NCI-H2196 treated with DMSO at 0.1 percent for 48 hours (cell line): ENCODE measurements around the gene MON1A.

Experiments
- DNase-seq: peaks from one replicate; lab custom pipeline; 2025; ENCODE audit not compliant: unreplicated experiment; lab: John Stamatoyannopoulos, UW

Gene MON1A

DNA sequence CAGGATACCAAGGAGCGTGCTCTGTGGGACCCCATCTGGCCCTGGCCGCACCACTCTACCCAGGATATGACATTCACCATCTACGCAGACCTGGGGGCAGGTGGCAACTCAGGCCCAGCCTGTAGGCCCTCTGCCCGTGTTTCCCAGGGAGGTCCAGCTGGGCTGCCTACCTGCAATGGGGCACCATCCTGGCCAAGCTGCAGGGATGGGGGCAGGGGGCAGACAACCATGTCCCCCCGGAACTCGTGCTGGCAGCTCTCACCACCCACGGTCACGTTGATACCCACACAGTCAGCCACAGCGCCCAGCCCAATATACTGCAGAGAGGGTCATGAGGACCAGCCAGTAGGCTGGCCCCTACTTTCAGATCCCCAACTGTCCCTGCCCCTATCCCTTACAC lies 33.8 kb downstream of the MON1A start:
- DNase-seq, result no peak

DNA sequence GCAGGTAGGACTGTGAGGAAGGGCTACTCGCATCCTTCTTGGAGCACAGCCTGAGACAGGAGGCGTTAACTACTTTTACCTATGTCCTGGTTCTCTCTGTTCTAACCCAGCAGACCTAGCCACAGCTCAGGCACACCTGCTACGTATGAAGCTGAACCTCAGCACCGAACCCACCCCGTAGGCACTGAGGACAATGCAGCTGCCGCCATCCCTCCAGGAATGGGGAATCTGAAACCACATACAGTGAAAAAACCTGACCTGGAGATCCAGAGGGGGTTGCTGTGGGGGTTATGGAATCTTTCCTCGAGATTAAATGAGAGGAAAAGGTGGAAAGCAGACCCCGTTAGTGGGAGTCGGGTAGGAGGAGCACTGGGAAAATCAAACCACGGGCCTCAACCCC lies 40.3 kb downstream of the MON1A start:
- no peak for DNase-seq

DNA sequence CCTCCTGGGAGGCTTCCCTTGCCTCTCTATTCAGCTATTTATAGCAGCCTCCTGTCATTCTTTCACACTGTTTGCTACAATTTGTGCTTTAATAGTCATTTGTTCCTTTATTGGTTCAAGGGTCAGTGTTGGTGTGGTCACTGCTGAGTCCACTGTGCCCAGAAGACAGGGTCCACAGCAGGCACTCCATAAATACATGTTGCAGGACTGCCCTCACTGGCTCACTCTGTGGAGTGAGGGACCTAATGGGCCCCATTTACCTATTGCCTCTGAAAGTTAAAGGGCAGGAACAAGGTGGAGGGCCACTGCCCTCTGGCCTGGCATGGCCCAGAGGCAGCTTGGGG lies 42.7 kb downstream of the MON1A start:
- no peak for DNase-seq

DNA sequence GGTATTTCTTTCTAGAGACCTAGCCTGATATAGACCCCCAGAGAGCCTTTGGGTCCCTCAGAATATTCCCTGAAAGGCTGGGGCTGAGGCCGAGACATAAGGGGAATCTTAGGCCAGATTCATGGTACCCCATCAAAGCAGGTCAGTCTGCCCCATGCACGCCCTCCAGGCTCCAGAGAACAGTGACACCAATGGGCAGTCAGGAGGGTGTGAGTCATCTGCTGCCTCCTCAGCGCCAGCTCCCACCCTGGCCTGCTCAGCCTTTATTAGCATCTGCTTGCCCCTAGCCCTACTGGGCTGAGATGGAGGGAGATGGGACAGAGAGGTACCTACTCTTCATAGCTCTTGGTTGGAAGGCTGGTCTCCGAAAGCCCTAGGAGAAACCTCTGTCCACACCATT lies 45.6 kb downstream of the MON1A start:
- no peak for DNase-seq

DNA sequence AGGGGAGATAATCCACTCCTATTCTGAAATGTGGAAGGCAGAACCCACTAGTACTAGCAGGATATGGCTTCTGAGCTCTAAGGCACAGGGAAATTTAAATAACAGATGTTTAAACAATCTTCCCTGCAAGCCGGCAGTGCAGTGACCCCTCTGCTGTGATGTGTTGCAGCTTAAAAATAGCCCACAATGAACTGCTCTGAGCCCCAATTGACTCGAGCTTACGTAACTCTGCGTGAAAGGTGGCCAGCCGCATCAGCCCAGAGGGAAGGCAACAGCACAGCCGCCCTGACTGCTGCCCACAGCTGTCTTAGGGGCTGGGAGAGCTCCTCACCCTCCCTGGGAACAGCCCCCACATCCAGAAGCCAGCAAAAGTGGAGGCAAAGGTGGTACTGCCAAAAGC lies 47.4 kb downstream of the MON1A start:
- DNase-seq, result no peak

DNA sequence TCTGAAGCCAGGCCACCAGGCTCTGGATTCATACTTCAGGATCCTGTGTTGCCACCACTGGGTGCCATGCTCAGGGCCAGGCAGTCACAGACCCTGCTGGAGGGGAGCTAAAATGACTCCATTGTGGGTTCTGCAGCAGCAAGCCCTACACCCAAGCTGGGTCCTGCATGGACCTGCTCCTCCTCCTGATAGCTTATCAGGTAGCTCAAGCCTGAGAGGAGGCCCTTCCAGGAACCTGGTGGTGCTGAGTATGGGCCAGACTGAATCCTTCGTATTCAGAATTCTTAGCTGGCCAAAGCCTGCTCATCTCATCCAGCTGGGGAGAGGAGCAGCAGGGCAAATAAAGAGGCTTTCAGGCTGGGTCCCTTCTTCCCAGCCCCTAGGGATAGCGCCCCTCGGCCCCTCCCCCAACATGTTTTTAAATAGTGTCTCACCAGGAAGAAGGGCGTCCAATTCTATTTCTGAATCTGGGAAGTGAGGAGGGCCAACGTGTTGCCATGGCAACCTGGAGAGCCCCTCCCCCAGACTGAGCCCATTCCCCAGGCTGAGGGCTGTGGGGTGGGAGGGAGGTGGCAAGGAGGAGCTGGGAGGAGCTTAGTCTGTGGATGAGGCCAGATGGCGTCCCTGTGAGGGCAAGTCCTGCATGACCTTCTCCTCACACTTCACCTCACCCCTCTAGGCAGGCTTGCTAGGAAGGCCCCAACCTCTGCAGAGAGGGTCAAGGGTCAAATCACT lies 48.9 kb downstream of the MON1A start:
- no peak for DNase-seq

DNA sequence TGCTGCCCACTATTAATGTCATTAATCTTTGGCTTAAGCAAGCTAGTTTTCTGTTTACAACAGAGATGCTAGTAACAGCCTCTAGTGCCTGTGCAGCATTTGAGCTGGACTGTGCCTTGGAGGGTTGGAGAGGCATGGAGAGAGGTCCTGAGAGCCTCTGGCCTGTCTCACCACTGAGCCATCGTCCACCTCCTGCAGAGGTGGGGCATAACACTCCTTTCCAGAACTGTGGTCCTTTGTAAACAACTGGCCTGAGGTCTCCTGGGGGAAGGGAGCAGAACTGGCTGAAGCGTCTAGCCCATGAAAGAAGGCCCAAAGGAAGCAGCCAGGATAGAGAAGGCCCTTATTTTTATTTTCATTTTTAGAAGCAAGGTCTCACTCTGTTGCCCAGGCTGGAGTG lies 49.9 kb downstream of the MON1A start:
- DNase-seq, result no peak

DNA sequence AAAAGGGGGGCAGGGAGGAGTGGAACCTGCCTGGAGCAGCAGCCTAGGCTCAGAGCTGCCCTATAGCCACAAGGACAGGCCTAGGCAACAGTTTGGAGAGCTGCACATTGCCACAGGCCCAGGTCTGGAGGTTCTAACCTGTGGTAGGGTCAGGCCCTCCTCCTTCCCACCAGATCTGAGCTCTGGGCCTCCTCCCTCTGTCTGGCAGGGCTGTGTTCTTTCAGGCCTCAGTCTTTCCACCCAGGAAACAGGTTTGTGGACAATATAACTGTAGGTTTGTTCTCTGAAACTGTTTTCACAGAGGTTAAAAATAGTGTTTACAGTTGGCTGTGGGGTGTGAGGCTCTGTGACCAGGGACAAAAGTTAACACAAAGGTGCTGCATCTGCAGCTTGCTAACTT lies 50.9 kb downstream of the MON1A start:
- DNase-seq, result no peak

DNA sequence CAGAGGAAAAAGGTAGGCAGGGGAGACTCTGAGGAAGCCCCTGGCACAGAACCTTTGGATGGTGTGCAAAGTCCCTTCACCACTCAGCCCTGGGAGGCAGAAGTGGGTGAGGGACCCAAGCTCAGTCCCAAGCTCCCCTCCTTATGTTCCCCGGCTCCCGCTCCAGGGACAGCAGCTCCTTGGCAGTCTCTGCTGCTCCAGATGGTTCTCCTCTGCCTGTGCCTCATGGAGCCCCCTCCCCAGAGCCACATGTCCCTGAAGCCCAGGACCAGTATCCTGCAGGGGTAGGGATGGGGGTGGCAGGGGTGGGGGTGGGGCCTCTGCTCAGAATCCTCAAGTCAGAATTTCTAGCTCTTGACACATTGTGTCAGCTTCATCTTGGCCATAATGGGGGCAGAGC lies 51.9 kb downstream of the MON1A start:
- DNase-seq, result no peak

DNA sequence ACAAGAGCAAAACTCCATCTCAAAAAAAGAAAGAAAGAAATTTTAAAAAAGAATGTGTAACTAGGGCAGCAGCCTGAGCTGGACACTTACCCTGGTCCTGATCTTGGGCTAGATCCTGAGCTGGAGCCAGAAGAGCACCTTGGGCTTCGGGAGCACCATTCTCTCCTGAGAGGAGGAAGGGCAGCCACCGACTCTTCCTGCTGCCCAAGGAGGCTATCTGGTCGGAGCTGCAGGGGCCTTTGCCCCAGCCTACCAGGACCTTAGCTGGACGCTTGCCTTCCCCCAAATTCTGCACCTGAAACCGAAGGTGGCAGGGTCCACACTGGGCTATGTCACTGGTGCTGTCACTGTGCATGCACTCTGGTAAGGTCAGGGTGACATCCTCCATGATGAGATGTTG lies 53.0 kb downstream of the MON1A start:
- no peak for DNase-seq

DNA sequence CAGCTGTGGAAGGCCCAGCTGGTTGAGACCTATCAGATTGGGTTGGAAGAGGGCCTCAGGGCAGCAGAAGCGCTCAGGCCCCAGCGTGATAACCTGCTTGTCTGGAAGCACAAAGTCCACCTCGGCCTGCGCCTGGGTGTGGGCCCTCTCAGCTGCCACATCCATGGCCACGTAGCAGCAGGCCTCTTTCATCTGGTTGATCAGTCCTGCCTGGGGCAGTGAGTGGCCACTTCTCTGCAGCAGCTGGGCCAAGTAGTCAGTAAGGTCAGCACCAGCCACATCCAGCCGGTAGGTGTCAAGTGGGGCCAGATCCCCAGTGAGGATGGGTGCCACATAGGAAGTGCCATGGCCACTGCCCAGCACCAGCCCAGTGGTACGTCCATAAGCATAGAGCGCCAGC lies 56.0 kb downstream of the MON1A start:
- DNase-seq, result no peak

DNA sequence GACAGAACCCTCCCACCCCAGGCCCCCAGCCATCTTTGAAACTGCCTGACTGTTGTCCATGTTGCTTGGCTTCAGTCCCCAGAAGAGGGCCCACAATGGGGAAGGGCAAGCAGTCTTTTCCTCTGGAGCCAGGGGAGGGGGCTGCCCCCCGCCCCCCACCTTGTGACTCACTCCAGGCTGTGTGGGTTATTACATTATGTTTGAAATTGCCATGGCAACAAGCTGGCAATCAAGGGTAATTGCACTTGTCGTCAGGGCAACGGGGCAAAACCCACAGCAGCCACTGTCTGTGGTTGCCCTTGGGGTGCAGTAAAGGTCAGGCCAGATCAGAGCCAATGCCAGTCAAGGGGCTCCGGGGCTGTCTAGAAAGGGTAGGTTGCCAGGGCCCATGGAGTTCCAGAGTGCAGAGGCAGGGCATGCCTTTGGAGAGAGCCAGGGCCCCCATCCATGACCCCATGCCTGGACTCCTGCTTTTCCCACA lies 56.8 kb downstream of the MON1A start:
- no peak for DNase-seq

DNA sequence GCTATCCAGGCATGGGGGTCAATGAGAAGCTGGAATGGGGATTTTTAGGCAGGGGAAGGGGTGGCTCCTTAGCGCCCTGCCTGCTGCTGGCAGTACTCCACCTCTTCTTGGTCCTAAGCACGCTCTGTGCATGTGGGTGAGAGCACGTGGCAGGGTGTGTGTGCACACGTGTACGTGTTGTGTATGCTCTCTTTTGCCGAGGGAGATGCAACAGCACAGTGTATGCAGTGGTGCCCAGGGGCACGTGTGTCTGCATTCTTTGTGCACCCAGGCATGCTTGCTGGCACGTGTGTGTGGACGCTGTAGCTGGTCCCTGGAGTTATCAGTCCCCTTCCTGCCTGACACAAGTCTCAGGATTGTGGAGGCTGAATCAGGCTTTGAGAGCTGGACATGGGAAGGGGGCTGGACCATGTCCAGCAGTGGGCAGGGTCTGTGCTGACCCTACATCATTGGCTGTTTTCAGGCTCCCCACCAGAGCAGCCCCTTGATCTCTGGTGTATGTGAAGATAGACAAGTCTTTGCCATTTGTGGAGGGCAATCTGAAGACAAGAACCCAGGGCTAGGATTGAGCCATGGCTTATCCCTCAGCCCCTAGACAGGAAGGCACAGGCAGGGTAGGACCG lies 58.0 kb downstream of the MON1A start:
- DNase-seq, result no peak

DNA sequence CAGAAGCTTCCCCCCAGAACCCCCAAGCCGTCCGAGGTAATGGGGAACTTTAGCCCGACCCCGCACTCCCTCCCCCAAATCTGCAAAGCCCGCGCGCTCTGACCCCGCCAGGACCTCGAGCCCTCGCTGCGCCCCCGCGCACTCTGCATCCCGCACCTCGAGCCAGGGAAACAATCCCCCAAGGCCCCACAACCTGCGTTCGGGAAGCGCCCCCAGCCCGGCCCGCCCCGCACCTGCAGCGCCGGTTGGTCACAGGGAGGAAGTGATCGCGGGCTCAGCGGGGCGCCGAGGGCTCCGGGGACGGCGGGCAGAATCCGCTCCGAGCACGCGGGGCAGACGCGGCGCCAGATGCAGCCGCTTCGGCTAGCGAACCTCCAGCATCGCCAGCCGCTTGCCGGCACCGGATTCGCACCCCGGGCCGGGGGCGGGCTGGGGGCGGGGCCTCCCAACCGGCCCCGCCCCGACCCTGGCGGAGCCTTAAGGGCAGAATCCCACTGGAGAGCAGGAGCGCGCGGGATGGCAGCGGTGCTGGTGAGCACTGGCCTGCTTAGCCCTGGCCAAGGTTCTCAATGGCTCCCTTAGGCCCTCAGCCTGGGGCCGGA lies 60.0 kb downstream of the MON1A start, which contains the start of gene CAMKV:
TSS of gene CAMKV (minus strand) at position 382 of the 602 bp plus-strand sequence. CDS start 7,518 bp downstream, outside the sequence.
- no peak for DNase-seq

DNA sequence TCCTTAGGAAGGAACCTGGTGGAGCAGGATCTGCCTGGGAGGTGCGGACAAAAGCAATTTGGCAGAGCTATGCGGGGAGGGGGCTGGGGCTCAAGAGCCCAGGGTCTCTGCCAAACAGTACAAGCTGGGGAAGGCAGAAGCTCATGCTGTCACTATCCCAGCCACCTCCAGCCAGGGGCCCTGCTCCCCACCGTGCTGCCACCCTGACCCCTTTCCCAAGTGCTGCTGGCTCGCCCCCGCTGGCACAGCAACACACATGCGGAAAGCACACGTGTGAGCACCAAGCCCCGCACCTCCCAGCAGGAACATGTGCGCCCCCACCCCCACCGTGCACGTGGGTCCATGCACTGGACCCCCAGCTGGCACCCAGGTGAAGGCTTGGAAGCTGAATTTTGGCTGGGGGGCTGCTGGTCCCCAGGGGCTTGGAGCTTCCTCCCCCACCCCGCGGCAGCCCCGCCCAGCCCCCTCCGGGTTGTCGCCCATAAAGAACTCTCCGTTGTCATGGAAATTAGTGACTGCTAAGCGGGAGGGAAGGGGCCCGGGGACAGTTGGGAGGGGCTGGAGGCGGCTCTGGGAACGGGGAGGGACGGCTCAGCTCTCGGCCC lies 60.6 kb downstream of the MON1A start:
- DNase-seq, result no peak

DNA sequence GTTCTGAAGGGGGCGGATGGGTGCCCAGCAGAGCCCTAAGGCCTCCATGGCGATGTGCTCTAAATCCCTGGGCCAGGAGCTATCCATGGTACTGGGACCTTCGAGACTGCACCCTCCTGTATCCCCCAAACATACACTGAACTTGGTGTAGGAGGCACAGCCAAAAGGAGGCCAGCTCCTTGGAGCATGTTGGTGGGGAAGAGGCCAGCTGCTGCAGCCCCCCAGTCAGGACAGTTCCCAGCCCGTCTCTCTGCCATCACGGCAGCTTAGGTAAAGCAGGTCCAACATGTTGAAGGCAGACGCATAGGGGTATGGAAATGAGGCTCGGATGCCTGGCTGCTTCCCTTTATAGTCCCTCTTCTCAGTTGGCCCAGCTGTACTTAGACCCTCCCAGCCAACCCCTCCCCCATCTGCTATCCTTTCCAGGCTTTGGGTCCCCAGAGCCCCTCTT lies 61.7 kb downstream of the MON1A start:
- DNase-seq, result no peak

DNA sequence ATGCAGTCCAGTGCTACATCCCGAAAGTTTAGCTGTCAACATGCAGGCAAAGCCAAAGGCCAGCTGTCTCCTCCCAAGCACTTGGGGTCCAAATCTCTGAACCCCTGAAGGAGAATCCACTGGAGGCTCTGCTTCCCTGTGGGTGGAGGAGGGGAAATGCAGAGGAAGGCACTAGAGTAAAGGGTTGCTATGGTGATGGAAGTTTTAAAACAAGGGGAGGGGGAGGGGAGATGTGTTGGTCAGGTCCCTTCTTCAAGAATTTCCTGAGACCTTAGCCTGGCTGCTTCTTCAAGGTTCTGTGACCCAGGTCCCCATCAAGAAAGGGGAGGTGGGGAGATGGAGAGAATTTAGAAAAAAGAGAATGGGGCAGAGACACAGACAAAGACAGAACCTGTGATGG lies 62.2 kb downstream of the MON1A start:
- DNase-seq, result no peak

DNA sequence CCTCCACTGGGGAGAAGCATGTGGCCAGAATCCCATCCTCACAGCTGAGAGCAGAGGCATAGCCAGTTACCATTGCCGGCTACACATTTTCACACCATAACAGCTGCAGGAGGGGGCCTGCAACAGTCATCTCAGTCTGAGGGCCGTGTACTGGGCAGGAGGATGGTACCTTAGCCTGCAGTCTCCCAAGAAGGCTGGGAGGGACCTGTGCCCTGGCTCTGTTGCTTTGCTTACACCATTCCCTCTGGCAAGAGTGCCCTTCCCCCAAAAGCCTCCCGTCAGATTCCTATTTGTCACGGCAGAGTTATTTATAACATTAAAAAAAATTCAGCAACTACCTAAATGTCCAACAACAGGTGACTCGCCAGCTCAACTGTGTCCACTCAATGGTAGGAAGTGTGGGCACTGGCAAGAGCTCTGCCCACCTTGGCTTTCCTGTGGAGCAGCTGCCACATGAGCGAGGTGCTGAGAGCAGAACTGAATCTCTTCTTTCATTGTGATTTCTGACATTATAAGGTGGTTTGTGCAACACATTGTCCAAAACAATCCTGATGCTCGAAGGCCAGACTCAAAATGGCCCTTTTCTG lies 64.3 kb downstream of the MON1A start:
- no peak for DNase-seq

DNA sequence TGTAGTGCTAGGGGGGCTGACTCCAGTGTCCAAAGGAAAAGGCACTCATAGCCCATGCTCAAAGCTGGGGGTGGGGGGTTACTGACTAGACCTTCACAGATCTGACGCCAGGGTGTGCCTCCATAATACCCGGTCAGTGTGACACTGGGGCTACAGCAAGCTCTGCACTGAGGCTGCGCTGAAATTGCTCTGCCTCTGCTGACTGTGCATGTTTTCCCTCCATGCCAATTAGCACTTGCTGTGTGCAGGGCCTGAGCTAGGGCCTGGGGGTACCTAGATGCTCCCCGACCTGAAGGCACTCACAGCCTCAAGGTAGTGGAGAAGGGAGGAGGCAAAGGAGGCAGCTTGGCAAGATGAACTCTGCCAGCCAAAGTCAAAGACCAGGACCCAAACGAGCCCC lies 65.1 kb downstream of the MON1A start:
- no peak for DNase-seq

DNA sequence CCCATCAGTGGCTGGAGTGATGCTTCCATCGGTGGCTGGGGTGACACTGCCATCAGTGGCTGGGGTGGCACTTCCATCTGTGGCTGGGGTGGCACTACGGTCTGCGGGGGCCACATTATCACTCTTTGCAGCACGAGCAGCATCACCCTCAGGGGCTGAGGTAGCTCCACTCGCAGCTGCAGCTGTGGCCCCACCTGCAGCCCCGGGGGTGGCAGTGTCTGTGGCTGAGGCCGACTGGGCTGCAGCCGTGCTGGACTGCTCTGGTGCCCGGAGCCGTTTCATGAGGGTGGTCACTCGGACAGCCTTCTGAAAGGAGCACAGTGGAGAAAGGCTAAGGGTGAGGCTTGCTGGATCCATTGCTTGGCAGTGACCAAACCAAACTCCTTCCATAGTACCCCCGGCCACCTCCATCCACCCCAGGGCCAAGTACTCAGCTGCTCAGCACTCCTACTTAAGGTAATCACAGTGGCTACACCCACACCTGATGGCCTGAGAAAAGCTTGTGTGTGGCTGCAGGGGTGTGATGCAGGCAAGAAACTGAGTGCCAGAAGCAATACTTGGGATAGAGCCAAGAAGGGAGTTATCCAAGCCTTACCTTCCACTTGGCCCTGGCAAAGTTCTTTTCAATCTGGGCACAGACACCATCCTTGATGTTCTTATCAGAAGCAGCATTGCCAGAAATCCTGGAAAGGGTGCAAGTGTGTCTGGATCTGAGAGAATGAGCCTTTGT lies 69.9 kb downstream of the MON1A start:
- DNase-seq, result no peak
